ENCODE data around the gene KIN. TPM values are rescaled to one million over a fixed set of nuclear protein-coding genes. Genes with fewer than 3 reads are reported as not detected.

The KIN gene
- polyA plus RNA-seq, 1 experiment, result 2.6 TPM

DNA sequence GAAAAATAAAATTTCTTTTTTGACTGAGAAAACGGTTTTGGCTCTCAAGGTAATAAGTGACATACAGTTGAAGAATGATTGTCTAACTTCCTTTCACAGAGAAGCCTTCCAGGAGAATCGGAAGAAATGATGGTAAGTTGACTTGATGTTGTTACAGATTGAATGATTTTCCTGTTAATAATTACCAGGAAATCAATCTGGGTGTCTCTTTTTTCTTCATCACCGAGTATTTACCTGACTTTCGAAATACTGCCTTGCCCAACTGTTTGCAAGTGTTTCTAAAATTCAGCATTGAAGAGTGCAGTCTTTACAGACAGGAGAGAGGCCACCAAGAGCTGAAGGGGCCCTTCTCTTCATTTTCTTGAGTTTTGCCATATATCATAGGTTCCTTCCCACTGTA lies 80.7 kb downstream of the KIN start:
- CTCF ChIA-PET, result no interaction called here
- Histone ChIP-seq H3K36me3 (ENCODE audit: control insufficient read depth, insufficient read depth, low read length) (no peaks in the 10 kb centered on the region), H3K4me3 (ENCODE audit: low read depth, low read length) (no peak overlapping the region), H3K27me3 (ENCODE audit: control insufficient read depth, insufficient read depth, low read length) (no peaks in the 10 kb centered on the region)
- POLR2A ChIA-PET, result no interaction called here
- no peak for DNase-seq (ENCODE audit: low read depth)
- TF ChIP-seq, protein P1, sequence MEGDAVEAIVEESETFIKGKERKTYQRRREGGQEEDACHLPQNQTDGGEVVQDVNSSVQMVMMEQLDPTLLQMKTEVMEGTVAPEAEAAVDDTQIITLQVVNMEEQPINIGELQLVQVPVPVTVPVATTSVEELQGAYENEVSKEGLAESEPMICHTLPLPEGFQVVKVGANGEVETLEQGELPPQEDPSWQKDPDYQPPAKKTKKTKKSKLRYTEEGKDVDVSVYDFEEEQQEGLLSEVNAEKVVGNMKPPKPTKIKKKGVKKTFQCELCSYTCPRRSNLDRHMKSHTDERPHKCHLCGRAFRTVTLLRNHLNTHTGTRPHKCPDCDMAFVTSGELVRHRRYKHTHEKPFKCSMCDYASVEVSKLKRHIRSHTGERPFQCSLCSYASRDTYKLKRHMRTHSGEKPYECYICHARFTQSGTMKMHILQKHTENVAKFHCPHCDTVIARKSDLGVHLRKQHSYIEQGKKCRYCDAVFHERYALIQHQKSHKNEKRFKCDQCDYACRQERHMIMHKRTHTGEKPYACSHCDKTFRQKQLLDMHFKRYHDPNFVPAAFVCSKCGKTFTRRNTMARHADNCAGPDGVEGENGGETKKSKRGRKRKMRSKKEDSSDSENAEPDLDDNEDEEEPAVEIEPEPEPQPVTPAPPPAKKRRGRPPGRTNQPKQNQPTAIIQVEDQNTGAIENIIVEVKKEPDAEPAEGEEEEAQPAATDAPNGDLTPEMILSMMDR (IDR thresholded peaks at IDR 0.05; ENCODE audit: insufficient read depth, low read depth, low read length), result no peak

DNA sequence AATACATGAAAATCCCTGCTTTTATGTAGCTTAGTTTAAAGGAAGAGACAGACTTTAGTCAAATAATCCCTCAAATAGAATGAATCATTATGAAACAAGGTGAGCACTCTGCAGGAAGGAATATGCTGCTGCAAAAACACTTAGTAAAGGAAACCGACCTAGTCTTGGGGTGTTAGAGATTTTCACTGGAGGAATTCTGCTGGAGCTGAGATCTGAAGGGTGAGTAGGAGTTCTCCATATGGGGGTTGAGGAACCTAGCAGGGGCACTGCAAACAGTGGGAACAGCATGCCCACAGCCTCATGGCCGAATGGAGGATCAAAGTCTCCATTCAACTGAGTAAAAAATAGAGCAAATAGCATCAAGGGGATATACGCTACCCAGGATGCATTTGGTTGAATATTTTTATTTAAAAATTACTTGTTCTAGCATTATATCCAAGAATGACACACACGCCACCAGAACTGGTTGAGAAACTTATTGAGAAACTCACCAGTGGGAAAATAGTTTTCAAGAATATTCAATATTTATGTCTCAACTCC lies 81.2 kb downstream of the KIN start:
- TF ChIP-seq, protein P1 (IDR thresholded peaks at IDR 0.05; ENCODE audit: insufficient read depth, low read depth, low read length), result no peak
- POLR2A ChIA-PET, result no interaction called here
- DNase-seq (ENCODE audit: low read depth), result no peak
- CTCF ChIA-PET, result no interaction called here
- Histone ChIP-seq H3K27me3 (ENCODE audit: control insufficient read depth, insufficient read depth, low read length) (no peaks in the 10 kb centered on the region), H3K4me3 (ENCODE audit: low read depth, low read length) (no peak overlapping the region), H3K36me3 (ENCODE audit: control insufficient read depth, insufficient read depth, low read length) (no peaks in the 10 kb centered on the region)

DNA sequence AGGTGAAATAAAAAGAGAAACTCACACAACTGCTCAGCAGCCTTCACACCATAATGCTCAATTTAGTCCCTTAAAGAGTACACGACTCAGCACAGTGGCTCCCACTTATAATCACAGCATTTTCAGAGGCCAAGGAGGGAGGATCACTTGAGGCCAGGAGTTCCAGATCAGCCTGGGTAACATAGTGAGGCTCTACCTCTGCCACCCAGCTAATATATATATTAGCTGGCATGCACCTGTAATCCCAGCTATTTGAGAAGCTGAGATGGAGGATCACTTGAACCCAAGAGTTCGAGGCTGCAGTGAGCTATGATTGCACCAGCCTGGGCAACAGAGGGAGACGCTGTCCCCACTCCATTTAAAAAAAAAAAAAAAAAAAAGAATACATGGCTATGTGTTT lies 82.5 kb downstream of the KIN start:
- H3K36me3 ChIP-seq (ENCODE audit: control insufficient read depth, insufficient read depth, low read length), result no peaks in the 10 kb centered on the region
- CTCF ChIA-PET, result no interaction called here
- TF ChIP-seq, protein P1 (IDR thresholded peaks at IDR 0.05; ENCODE audit: insufficient read depth, low read depth, low read length), result no peak
- DNase-seq (ENCODE audit: low read depth), result no peak
- H3K27me3 ChIP-seq (ENCODE audit: control insufficient read depth, insufficient read depth, low read length), result no peaks in the 10 kb centered on the region
- H3K4me3 ChIP-seq (ENCODE audit: low read depth, low read length), result no peak overlapping the region
- POLR2A ChIA-PET, result no interaction called here

DNA sequence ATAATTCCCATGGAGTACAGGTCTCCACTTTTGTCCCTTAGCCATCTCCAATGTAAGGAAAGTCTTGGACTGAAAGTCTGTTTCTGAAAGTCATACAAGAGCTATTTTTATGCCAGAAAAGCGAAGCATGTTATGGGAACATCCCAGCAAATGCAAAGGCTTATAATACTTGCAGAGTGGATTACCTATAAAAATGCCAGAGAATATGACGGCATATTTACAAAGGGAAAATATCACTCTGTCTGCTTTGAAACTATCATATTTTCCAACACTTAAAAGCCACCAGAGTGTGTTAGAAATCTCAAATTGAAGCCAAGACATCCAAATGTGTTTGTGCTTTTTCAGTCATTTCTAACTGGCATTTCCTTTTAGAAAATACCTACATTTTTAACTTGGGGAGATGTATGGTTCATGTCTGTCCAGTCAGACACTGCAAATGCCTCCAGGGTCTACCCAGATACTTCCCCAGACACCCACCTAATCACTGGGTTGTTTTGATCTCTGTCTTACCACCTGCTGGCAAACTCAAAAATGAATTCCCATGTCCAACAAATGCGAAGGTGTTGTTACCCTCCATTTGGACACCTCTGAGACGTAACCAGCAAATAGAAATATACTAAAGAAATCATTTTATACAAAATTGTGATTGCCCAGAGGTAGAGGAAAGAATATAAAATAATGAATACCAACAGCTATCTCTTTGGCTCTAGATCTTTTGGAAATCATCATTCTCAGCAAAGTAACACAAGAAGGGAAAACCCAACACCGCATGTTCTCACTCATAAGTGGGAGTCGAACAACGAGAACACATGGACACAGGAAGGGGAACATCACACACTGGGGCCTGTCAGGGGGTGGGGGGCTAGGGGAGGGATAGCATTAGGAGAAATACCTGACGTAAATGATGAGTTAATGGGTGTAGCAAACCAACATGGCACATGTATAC lies 83.4 kb downstream of the KIN start:
- CTCF ChIA-PET, result no interaction called here
- no peaks in the 10 kb centered on the region for H3K27me3 ChIP-seq (ENCODE audit: control insufficient read depth, insufficient read depth, low read length)
- no peak overlapping the region for H3K4me3 ChIP-seq (ENCODE audit: low read depth, low read length)
- POLR2A ChIA-PET, result no interaction called here
- H3K36me3 ChIP-seq (ENCODE audit: control insufficient read depth, insufficient read depth, low read length), result no peaks in the 10 kb centered on the region
- no peak for DNase-seq (ENCODE audit: low read depth)
- TF ChIP-seq, protein P1 (IDR thresholded peaks at IDR 0.05; ENCODE audit: insufficient read depth, low read depth, low read length), result no peak

DNA sequence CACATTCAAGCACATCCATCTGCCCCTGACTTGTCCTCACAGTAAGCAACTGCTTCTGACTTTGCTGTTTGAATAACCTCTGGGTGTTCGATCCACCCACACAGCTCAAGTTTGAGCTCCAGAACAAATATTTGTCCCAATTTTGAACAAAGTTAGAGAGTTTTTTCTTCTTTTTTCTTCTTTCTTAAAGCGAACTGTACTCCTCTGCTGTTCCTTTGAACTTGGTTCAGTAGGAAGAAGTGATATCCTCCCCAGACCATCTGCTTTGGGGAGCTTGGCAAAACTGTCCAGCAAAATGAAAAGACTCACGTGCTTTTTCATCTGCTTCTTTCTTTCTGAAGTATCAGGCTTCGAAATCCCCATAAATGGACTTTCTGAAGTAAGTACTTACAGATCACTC lies 84.7 kb downstream of the KIN start, which contains the start of gene ITIH2:
TSS of gene ITIH2 (plus strand) at position 177 of the 400 bp plus-strand sequence. CDS start at position 296, 119 bp downstream.
- Histone ChIP-seq H3K36me3 (ENCODE audit: control insufficient read depth, insufficient read depth, low read length) (no peaks in the 10 kb centered on the region), H3K27me3 (ENCODE audit: control insufficient read depth, insufficient read depth, low read length) (no peaks in the 10 kb centered on the region), H3K4me3 (ENCODE audit: low read depth, low read length) (no peak within 1 kb of the TSS)
- ChIA-PET POLR2A (no interaction called here), CTCF (interaction anchor here (0.7 to 1.4 kb wide), 2 partner anchors 16 to 29 kb away, joined by 3 read pairs; no protein-coding TSS in a partner anchor)
- DNase-seq (ENCODE audit: low read depth), result no peak
- TF ChIP-seq, protein P1 (IDR thresholded peaks at IDR 0.05; ENCODE audit: insufficient read depth, low read depth, low read length), result no peak

All from BJ (cell line).